OCI-LY3 (cell line): ENCODE results near the gene SART3.

Experiments
- H2AFZ ChIP-seq: fragments of 200-600, 300-600 bp; shearing (Covaris generic); 2 replicates; pipeline ENCODE4 v1.6.0; 2014; ENCODE audit warnings: antibody characterized with exemption, low read depth, low read length
- H3K27ac ChIP-seq: fragments of 200-600, 300-600 bp; sonication (generic); 2 replicates; pipeline ENCODE4 v1.5.1; 2014; ENCODE audit warnings: mild to moderate bottlenecking, low read length, moderate library complexity, mixed read lengths
- H3K27me3 ChIP-seq: fragments of 200-600, 300-600 bp; sonication (generic); 2 replicates; pipeline ENCODE4 v1.6.1; 2014; ENCODE audit warnings: low read depth, low read length, mixed read lengths
- H3K36me3 ChIP-seq: fragments of 200-600, 300-600 bp; sonication (generic); replicated peaks from 2 replicates; pipeline ENCODE3; 2014; ENCODE audit warnings: low read depth, low read length, mixed read lengths
- H3K4me1 ChIP-seq: fragments of 300-600, 200-600 bp; sonication (generic); 2 replicates; pipeline ENCODE4 v1.6.1; 2014; ENCODE audit warnings: low read length, mixed read lengths
- H3K4me2 ChIP-seq: fragments of 200-600, 300-600 bp; sonication (generic); 2 replicates; pipeline ENCODE4 v1.6.1; 2014; ENCODE audit warnings: low read length, mixed read lengths
- H3K4me3 ChIP-seq: fragments of 300-600, 200-600 bp; sonication (generic); 2 replicates; pipeline ENCODE4 v1.5.1; 2014; ENCODE audit warnings: antibody characterized with exemption, mild to moderate bottlenecking, low read length, moderate library complexity
- H3K79me2 ChIP-seq: fragments of 300-600, 200-600 bp; shearing (Covaris generic); 2 replicates; pipeline ENCODE4 v1.6.1; 2014; ENCODE audit warnings: mild to moderate bottlenecking, low read length, mixed read lengths
- H3K9ac ChIP-seq: fragments of 300-600, 200-600 bp; shearing (Covaris generic); 2 replicates; pipeline ENCODE4 v1.6.0; 2014; ENCODE audit warnings: mild to moderate bottlenecking, low read length, moderate library complexity
- H3K9me3 ChIP-seq: fragments of 200-600, 300-600 bp; shearing (Covaris generic); 2 replicates; pipeline ENCODE4 v1.6.1; 2014; ENCODE audit warnings: low read length, mixed read lengths; ENCODE audit not compliant: insufficient read depth
- H4K20me1 ChIP-seq: fragments of 200-600, 300-600 bp; sonication (generic); 2 replicates; pipeline ENCODE4 v1.6.1; 2016; ENCODE audit warnings: low read length, mixed read lengths; ENCODE audit not compliant: insufficient read depth
- CTCF ChIP-seq: fragments of 200-600, 300-600 bp; sonication (generic); IDR thresholded peaks from 2 replicates; pipeline ENCODE4 v1.5.1; 2014; ENCODE audit warnings: antibody characterized with exemption, low read length, low read depth
- EZH2phosphoT487 ChIP-seq: fragments of 200-600 bp; shearing (Covaris generic); IDR thresholded peaks from 2 replicates; pipeline ENCODE4 v1.6.1; 2018; ENCODE audit warnings: antibody characterized with exemption, mixed run types, low read depth

Gene SART3

GRCh38 chr12:108608616-108609015 is 47.6 kb upstream of the SART3 start:
- H3K4me3 ChIP-seq, result no peak overlapping the region
- peaks cover 12% of the 10 kb centered on the region for H3K27me3 ChIP-seq
- H3K36me3 ChIP-seq, result no peaks in the 10 kb centered on the region
- H3K9me3 ChIP-seq, result no peaks in the 10 kb centered on the region
- H3K4me2 ChIP-seq, result no peak overlapping the region
- peaks cover 13% of the 10 kb centered on the region for H3K4me1 ChIP-seq
- H2AFZ ChIP-seq, result no peak overlapping the region
- H3K79me2 ChIP-seq, result no peaks in the 10 kb centered on the region
- no peaks in the 10 kb centered on the region for H4K20me1 ChIP-seq
- no peak overlapping the region for H3K9ac ChIP-seq
- no peak for TF ChIP-seq CTCF
- no peak for TF ChIP-seq EZH2phosphoT487
- H3K27ac ChIP-seq, result no peak overlapping the region

- no peak for TF ChIP-seq CTCF
- H2AFZ ChIP-seq, result no peak overlapping the region
- peaks cover 7% of the 10 kb centered on the region for H3K4me1 ChIP-seq
- peaks cover 12% of the 10 kb centered on the region for H3K27me3 ChIP-seq
- H3K4me2 ChIP-seq, result no peak overlapping the region
- H3K9me3 ChIP-seq, result no peaks in the 10 kb centered on the region
- no peaks in the 10 kb centered on the region for H4K20me1 ChIP-seq
- H3K27ac ChIP-seq, result no peak overlapping the region
- no peak overlapping the region for H3K4me3 ChIP-seq
- no peak overlapping the region for H3K9ac ChIP-seq
- H3K79me2 ChIP-seq, result no peaks in the 10 kb centered on the region
- H3K36me3 ChIP-seq, result no peaks in the 10 kb centered on the region
These were observed 47.1 kb upstream of the SART3 start for GRCh38 chr12:108607981-108608600.

DNA sequence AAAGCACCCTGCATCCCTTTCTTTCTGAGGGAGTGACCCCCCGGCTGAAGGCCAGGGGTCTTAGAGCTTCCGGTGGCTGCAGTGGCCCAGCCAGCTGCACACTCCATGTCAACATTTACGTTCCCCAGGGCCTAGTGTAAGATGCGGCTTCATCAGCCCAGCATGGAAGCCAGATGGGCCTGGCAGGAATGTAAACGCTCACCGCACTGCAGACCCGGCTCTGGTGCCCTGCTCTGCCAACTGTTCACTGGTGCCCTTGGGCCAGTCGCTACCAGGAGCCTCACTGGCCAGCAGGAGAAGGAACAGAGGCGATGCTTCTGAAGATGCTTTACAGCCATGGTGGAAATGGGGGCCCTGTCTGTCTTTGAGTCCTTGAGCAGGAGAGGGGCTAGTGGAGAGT is 45.5 kb upstream of the SART3 start:
- Histone ChIP-seq H3K27ac (no peak overlapping the region), H4K20me1 (no peaks in the 10 kb centered on the region), H2AFZ (no peak overlapping the region), H3K9ac (no peak overlapping the region), H3K27me3 (peaks cover 12% of the 10 kb centered on the region), H3K79me2 (no peaks in the 10 kb centered on the region), H3K9me3 (no peaks in the 10 kb centered on the region), H3K4me3 (no peak overlapping the region), H3K36me3 (no peaks in the 10 kb centered on the region), H3K4me1 (no peaks in the 10 kb centered on the region), H3K4me2 (no peak overlapping the region)
- TF ChIP-seq EZH2phosphoT487 (no peak), CTCF (no peak)

- no peak overlapping the region for H3K27ac ChIP-seq
- H3K4me3 ChIP-seq, result no peak overlapping the region
- H3K9me3 ChIP-seq, result no peaks in the 10 kb centered on the region
- H3K9ac ChIP-seq, result no peak overlapping the region
- no peak overlapping the region for H2AFZ ChIP-seq
- TF ChIP-seq CTCF (no peak), EZH2phosphoT487 (no peak)
- H3K79me2 ChIP-seq, result no peaks in the 10 kb centered on the region
- no peaks in the 10 kb centered on the region for H4K20me1 ChIP-seq
- H3K4me1 ChIP-seq, result no peaks in the 10 kb centered on the region
- H3K36me3 ChIP-seq, result no peaks in the 10 kb centered on the region
- H3K4me2 ChIP-seq, result no peak overlapping the region
- peaks cover 12% of the 10 kb centered on the region for H3K27me3 ChIP-seq
These were observed 44.9 kb upstream of the SART3 start for GRCh38 chr12:108605690-108606406.
